Kidney (tissue), 14 donors: ENCODE results near the gene MN1. TPM values are rescaled to one million over a fixed set of nuclear protein-coding genes. Genes with fewer than 3 reads are reported as not detected.

Experiments
- DNase-seq, 5 donors: peaks; one replicate each; pipeline ENCODE4 v3.0.0-alpha.2; 2013 to 2020
- FAIRE-seq: peaks from 2 replicates; lab custom pipeline; 2012; peaks lifted over from hg19 to GRCh38; lab: Jason Lieb, UNC
- H3K27ac ChIP-seq, 2 donors: one replicate each; pipeline ENCODE4 v1.7.0; 2013; ENCODE audit warnings: low read depth in 2 of 2, low read length in 2 of 2, inconsistent platforms in 1 of 2
- H3K27me3 ChIP-seq: one replicate; pipeline ENCODE4 v1.7.1; 2013; ENCODE audit warnings: low read length, inconsistent platforms; ENCODE audit not compliant: control insufficient read depth, insufficient read depth
- H3K36me3 ChIP-seq, 3 donors: one replicate each; pipeline versions ENCODE4 v1.7.0 to v1.7.1; 2013; ENCODE audit warnings: low read length in 3 of 3, control low read depth in 1 of 3, inconsistent platforms in 1 of 3; ENCODE audit not compliant: insufficient read depth in 3 of 3, control insufficient read depth in 2 of 3
- H3K4me1 ChIP-seq, 3 donors: one replicate each; pipeline versions ENCODE4 v1.7.0 to v1.7.1; 2013; ENCODE audit warnings: low read length in 3 of 3, inconsistent platforms in 1 of 3, low read depth in 1 of 3; ENCODE audit not compliant: control insufficient read depth in 2 of 3, insufficient read depth in 2 of 3
- H3K4me3 ChIP-seq, 3 donors: one replicate each; pipeline versions ENCODE4 v1.7.0 to v1.8.1; 2013; ENCODE audit warnings: low read length in 3 of 3, control low read depth in 1 of 3, inconsistent platforms in 1 of 3
- H3K9ac ChIP-seq, 3 donors: one replicate each; pipeline versions ENCODE4 v1.7.0 to v1.7.1; 2013; ENCODE audit warnings: low read length in 3 of 3, control low read depth in 1 of 3, inconsistent platforms in 1 of 3
- H3K9me3 ChIP-seq, 3 donors: one replicate each; pipeline versions ENCODE4 v1.7.0 to v1.7.1; 2013; ENCODE audit warnings: low read length in 3 of 3, control low read depth in 1 of 3, inconsistent platforms in 1 of 3; ENCODE audit not compliant: control insufficient read depth in 2 of 3, insufficient read depth in 1 of 3
- CTCF ChIP-seq: IDR thresholded peaks from 3 replicates; pipeline ENCODE4 v1.5.1; 2012; ENCODE audit warnings: mild to moderate bottlenecking, moderate library complexity, borderline replicate concordance; ENCODE audit not compliant: insufficient read depth; ENCODE audit errors: extremely low read depth
- intact Hi-C: fragments of 100-400 bp; cut with DNase I; formaldehyde crosslinking; loops from one replicate; pipeline ENCODE4 v1.11.1; 2022
- polyA plus RNA-seq: library from polyadenylated mRNA; stranded (reverse); fragments of 350-450 nt; fragmentation: Illumina TruSeq; extraction: RNeasy Lipid Tissue Mini Kit (QIAGEN cat#74804); gene quantifications from one replicate; pipeline ENCODE4 v1.2.3, GENCODE V29; 2014; ENCODE audit warnings: low read depth, low replicate concordance; ENCODE audit not compliant: insufficient read depth
- total RNA-seq: library from RNA; stranded (reverse); fragmentation: NEBNext Ultra II Directional; extraction: Animal tissue kit (Norgen Biotek cat#: 25700); gene quantifications from one replicate; pipeline ENCODE4 v1.2.1, GENCODE V29; 2021
- donor health status: control.
- donor health status: control.
- donor health status: control.
- donor health status: control.
- donor health status: control.
- donor health status: DM: yes; HTN: yes; CAD: no.
- donor health status: Normal renal cell carcinoma (clear cell type).

MN1 gene
- total and polyA plus RNA-seq, 2 donors from 2014 or later, result 0.92 to 3.2 TPM

- intact Hi-C loops, result no loop called here
Measured at GRCh38 chr22:27740202-27740748, 61.3 kb downstream of the MN1 start.

GRCh38 chr22:27737521-27737920 lies 64.0 kb downstream of the MN1 start:
- TF ChIP-seq CTCF, result no peak
- Histone ChIP-seq H3K4me3 (no peak overlapping the region), H3K36me3 (no peaks in the 10 kb centered on the region), H3K27ac (no peak overlapping the region), H3K27me3 (no peaks in the 10 kb centered on the region), H3K9me3 (peaks cover 0 to 10% (median 0%) of the 10 kb centered on the region in 3 donors), H3K9ac (no peak overlapping the region), H3K4me1 (no peaks in the 10 kb centered on the region)
- no peak for FAIRE-seq
- intact Hi-C loops, result no loop called here
- no peak for DNase-seq

More at GRCh38 chr22:27740202-27740748, 61.3 kb downstream of the MN1 start:
- Histone ChIP-seq H3K27me3 (no peaks in the 10 kb centered on the region), H3K9ac (no peak overlapping the region), H3K36me3 (no peaks in the 10 kb centered on the region), H3K4me3 (no peak overlapping the region), H3K27ac (no peak overlapping the region), H3K9me3 (peaks cover 0 to 10% (median 0%) of the 10 kb centered on the region in 3 donors), H3K4me1 (no peaks in the 10 kb centered on the region)
- DNase-seq (no peak), FAIRE-seq (no peak)
- TF ChIP-seq CTCF, result no peak

- H3K9ac ChIP-seq, result no peak overlapping the region
- no peak for FAIRE-seq
- TF ChIP-seq CTCF, result no peak
Measured at GRCh38 chr22:27734066-27734465, 67.5 kb downstream of the MN1 start.

GRCh38 chr22:27732841-27733240 lies 68.7 kb downstream of the MN1 start:
- H3K27me3 ChIP-seq, result no peaks in the 10 kb centered on the region
- H3K4me3 ChIP-seq, result no peak overlapping the region
- H3K9ac ChIP-seq, result no peak overlapping the region
- no peak for TF ChIP-seq CTCF
- no peaks in the 10 kb centered on the region for H3K36me3 ChIP-seq
- no peaks in the 10 kb centered on the region for H3K4me1 ChIP-seq
- no peak for FAIRE-seq
- H3K9me3 ChIP-seq, result peaks cover 0 to 7% (median 0%) of the 10 kb centered on the region in 3 donors
- DNase-seq, result no peak
- intact Hi-C loops, result no loop called here
- H3K27ac ChIP-seq, result no peak overlapping the region

More at GRCh38 chr22:27734066-27734465, 67.5 kb downstream of the MN1 start:
- Histone ChIP-seq H3K9me3 (peaks cover 0 to 10% (median 0%) of the 10 kb centered on the region in 3 donors), H3K27me3 (no peaks in the 10 kb centered on the region), H3K36me3 (no peaks in the 10 kb centered on the region), H3K27ac (no peak overlapping the region), H3K4me3 (no peak overlapping the region), H3K4me1 (no peaks in the 10 kb centered on the region)
- intact Hi-C loops, result no loop called here
- no peak for DNase-seq
